GM19238 (cell line): ENCODE measurements around the gene ARIH1.

Experiments used
- DNase-seq: peaks from one replicate; pipeline ENCODE4 v3.0.0; 2011; ENCODE audit warnings: low spot score; ENCODE audit not compliant: insufficient read length

Gene ARIH1

GRCh38 chr15:72538931-72539330 lies 64.8 kb downstream of the ARIH1 start:
- no peak for DNase-seq

GRCh38 chr15:72540606-72541237 lies 66.6 kb downstream of the ARIH1 start:
- DNase-seq, result no peak

- no peak for DNase-seq
Measured at GRCh38 chr15:72541674-72542073, 67.5 kb downstream of the ARIH1 start.

GRCh38 chr15:72545156-72545555 lies 71.0 kb downstream of the ARIH1 start:
- no peak for DNase-seq

- DNase-seq, result no peak
Measured at GRCh38 chr15:72554471-72555425, 80.6 kb downstream of the ARIH1 start.

GRCh38 chr15:72559781-72560180 lies 85.7 kb downstream of the ARIH1 start:
- DNase-seq, result no peak

GRCh38 chr15:72560458-72560857 lies 86.3 kb downstream of the ARIH1 start:
- DNase-seq, result no peak

GRCh38 chr15:72562386-72562785 lies 88.3 kb downstream of the ARIH1 start:
- no peak for DNase-seq

GRCh38 chr15:72562878-72563277 lies 88.7 kb downstream of the ARIH1 start:
- DNase-seq, result no peak

- DNase-seq, result no peak
Measured at GRCh38 chr15:72564091-72564490, 90.0 kb downstream of the ARIH1 start.

GRCh38 chr15:72566973-72567372 lies 92.8 kb downstream of the ARIH1 start:
- DNase-seq, result no peak

- no peak for DNase-seq
Measured at GRCh38 chr15:72570059-72570458, 95.9 kb downstream of the ARIH1 start.

- DNase-seq, result no peak
Measured at GRCh38 chr15:72579814-72580213, 105.7 kb downstream of the ARIH1 start.

GRCh38 chr15:72584006-72584405 lies 109.9 kb downstream of the ARIH1 start:
- DNase-seq, result no peak

GRCh38 chr15:72585025-72585424 lies 110.9 kb downstream of the ARIH1 start:
- no peak for DNase-seq

- no peak for DNase-seq
Measured at GRCh38 chr15:72585476-72586058, 111.4 kb downstream of the ARIH1 start.

GRCh38 chr15:72588096-72588495 lies 114.0 kb downstream of the ARIH1 start:
- DNase-seq, result no peak

GRCh38 chr15:72590427-72590826 lies 116.3 kb downstream of the ARIH1 start:
- no peak for DNase-seq

- DNase-seq, result no peak
Measured at GRCh38 chr15:72591361-72591760, 117.2 kb downstream of the ARIH1 start.

- no peak for DNase-seq
Measured at GRCh38 chr15:72592097-72592496, 118.0 kb downstream of the ARIH1 start.

- DNase-seq, result no peak
Measured at GRCh38 chr15:72592676-72593075, 118.5 kb downstream of the ARIH1 start.

- no peak for DNase-seq
Measured at GRCh38 chr15:72593838-72594237, 119.7 kb downstream of the ARIH1 start.
